Measurements from ENCODE around the gene UCN. TPM values are rescaled to one million over a fixed set of nuclear protein-coding genes. Genes with fewer than 3 reads are reported as not detected.
A peak's percentile ranks its signal among the peaks of the same experiment; 100 is the strongest.

The UCN gene
- total and polyA plus RNA-seq, 12 donors = 0.51 to 4.1 (median 1.5) TPM; not detected in 1

DNA sequence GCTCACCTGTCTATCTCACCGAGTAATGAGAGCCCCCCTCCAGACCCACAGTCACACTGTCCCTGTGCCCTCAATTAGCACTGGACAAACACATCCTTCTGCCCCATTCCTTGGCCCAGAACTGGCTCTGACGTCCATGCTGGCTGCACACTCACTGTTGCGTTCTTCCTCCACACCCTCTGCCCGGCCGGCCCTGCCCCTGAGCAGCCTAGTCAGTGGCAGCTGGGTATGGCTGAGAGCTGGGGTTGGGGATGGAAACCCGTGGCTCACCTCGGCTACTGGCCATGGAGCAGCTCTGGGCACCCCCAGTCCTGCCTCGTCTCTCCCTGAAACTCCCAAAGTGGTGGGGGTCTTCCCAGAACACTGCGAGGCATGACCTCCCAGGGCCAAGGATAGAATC is 6.5 kb upstream of the UCN start:
- TF ChIP-seq, protein P1, sequence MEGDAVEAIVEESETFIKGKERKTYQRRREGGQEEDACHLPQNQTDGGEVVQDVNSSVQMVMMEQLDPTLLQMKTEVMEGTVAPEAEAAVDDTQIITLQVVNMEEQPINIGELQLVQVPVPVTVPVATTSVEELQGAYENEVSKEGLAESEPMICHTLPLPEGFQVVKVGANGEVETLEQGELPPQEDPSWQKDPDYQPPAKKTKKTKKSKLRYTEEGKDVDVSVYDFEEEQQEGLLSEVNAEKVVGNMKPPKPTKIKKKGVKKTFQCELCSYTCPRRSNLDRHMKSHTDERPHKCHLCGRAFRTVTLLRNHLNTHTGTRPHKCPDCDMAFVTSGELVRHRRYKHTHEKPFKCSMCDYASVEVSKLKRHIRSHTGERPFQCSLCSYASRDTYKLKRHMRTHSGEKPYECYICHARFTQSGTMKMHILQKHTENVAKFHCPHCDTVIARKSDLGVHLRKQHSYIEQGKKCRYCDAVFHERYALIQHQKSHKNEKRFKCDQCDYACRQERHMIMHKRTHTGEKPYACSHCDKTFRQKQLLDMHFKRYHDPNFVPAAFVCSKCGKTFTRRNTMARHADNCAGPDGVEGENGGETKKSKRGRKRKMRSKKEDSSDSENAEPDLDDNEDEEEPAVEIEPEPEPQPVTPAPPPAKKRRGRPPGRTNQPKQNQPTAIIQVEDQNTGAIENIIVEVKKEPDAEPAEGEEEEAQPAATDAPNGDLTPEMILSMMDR (IDR thresholded peaks at IDR 0.05) = no peak
- DNase-seq (no peak), ATAC-seq (peak in 5 of 8 donors; percentile 12 to 40 (median 23))
- Histone ChIP-seq H3K27me3 (no peaks in the 10 kb centered on the region), H3K36me3 (peaks cover 0 to 58% (median 0%) of the 10 kb centered on the region in 9 donors), H3K4me1 (peaks cover 0 to 12% (median 0%) of the 10 kb centered on the region in 9 donors), H3K9me3 (no peaks in the 10 kb centered on the region), H3K27ac (peak overlapping the region in 1 of 10 donors; percentile 9), H3K4me3 (no peak overlapping the region)
- 84% methylated on average over 9 of the region's 9 CpGs for WGBS, 2 donors
- intact Hi-C loops (cut with DNase I) = loop anchor here in 1 of 10 donors (10.0 kb wide), 1 partner anchor 470 kb away; the partner anchor contains the start of gene DPYSL5

DNA sequence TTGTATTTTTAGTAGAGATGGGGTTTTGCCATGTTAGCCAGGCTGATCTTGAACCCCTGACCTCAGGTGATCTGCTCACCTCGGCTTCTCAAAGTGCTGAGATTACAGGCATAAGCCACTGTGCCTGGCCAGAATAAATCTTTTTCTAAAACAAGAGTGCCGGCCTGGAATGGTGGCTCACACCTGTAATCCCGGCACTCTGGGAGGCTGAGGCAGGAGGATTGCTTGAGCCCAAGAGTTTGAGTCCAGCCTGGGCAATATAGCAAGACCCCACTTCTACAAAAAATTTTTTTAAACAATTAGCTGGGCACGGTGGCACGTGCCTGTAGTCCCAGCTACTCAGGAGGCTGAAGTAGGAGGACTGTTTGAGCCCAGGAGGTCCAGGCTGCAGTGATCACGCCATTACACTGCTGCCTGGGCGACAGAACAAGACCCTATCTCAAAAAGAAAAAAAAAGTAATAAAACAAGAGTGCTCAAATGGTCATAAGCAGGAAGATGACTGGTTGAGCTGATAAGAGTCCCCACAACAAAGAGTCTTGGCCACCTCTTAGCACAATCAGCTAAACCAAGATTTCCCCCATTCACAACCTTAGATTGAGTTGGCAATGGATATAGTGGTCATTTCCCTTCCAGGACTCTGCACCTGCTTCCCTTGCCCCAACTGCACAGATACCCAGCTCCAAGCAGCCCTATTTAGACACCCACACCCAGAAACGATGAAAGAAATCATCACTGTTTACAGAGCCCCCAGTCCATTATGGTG is 5.8 kb upstream of the UCN start:
- intact Hi-C loops (cut with DNase I) = loop anchor here in 1 of 10 donors (10.0 kb wide), 1 partner anchor 469 kb away; the partner anchor contains the start of gene DPYSL5
- H3K4me3 ChIP-seq = no peak overlapping the region
- DNase-seq (no peak), ATAC-seq (no peak)
- H3K4me1 ChIP-seq = peaks cover 0 to 12% (median 0%) of the 10 kb centered on the region in 9 donors
- TF ChIP-seq, protein P1 (IDR thresholded peaks at IDR 0.05) = no peak
- WGBS, 2 donors = 91 to 94% methylated on average over 8 of the region's 8 CpGs
- H3K36me3 ChIP-seq = peaks cover 0 to 64% (median 0%) of the 10 kb centered on the region in 9 donors
- H3K27ac ChIP-seq = peak overlapping the region in 1 of 10 donors; percentile 9
- no peaks in the 10 kb centered on the region for H3K9me3 ChIP-seq
- H3K27me3 ChIP-seq = peaks cover 0 to under 1% (median 0%) of the 10 kb centered on the region in 7 donors

DNA sequence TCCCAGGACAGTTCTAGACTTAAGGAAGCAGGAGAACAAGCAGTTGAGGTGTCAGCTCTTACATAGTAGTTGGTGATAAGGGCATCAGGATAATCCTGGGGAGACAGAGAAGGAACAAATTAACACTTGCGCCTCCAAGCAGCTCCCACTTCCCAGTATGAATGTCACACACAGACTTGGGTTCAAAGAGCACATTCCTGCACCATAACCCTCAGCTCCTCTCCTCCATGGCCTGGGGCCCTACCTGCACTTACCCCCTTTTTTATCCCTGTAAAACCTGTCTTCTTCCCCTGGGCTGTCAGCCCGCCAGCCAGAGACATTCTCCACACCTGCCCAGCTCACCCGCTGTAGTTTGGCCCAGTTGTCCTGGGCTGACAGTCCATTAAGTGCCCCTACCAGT is 3.9 kb upstream of the UCN start:
- intact Hi-C loops (cut with DNase I) = loop anchor here in 1 of 10 donors (10.0 kb wide), 1 partner anchor 467 kb away; the partner anchor contains the start of gene DPYSL5
- peaks cover 0 to 76% (median 0%) of the 10 kb centered on the region in 9 donors for H3K36me3 ChIP-seq
- WGBS, 2 donors = 93 to 100% methylated on average over 3 of the region's 3 CpGs

DNA sequence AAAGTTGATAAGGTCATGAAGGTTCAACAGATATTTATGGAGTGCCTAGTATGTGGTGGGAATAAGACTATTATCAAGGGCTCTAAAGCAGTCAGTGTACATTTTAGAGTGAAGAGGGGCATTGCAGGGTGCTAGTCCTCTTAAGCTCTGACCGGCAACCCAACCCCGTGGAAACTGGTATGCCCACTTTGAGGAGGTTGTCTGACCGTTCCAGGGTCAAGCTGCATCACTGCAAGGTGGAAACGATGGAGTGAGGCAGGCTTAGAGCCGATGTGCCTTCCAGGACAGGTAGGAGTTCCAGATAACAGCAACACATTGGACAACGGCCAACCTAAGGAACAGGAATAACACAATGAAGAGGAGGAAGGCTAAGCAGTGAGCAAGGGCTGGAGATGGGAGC is 1.4 kb upstream of the UCN start:
- intact Hi-C loops (cut with DNase I) = loop anchor here in 5 of 10 donors (5.0 to 10.0 kb wide), 4 partner anchors 47 to 465 kb away; partner anchors contain the start of genes DPYSL5 (in 1 of the 5) and SLC30A3 (in 1 of the 5)
- no peak for DNase-seq
- no peaks in the 10 kb centered on the region for H3K9me3 ChIP-seq
- peaks cover 0 to 75% (median 6%) of the 10 kb centered on the region in 9 donors for H3K36me3 ChIP-seq
- H3K27me3 ChIP-seq = peaks cover 0 to 41% (median 38%) of the 10 kb centered on the region in 7 donors
- no peak for ATAC-seq
- 69 to 80% methylated on average over 6 of the region's 6 CpGs for WGBS, 2 donors
- H3K4me3 ChIP-seq = no peak overlapping the region
- peaks cover 6 to 28% (median 17%) of the 10 kb centered on the region in 9 donors for H3K4me1 ChIP-seq
- no peak overlapping the region for H3K27ac ChIP-seq
- TF ChIP-seq, protein P1 (IDR thresholded peaks at IDR 0.05) = no peak

More for the DNA sequence above, 3.9 kb upstream of the UCN start:
- H3K9me3 ChIP-seq = no peaks in the 10 kb centered on the region
- DNase-seq (no peak), ATAC-seq (no peak)
- H3K27me3 ChIP-seq = peaks cover 0 to 20% (median 15%) of the 10 kb centered on the region in 7 donors
- peaks cover under 1 to 22% (median 9%) of the 10 kb centered on the region in 9 donors for H3K4me1 ChIP-seq
- no peak overlapping the region for H3K27ac ChIP-seq
- no peak overlapping the region for H3K4me3 ChIP-seq
- TF ChIP-seq, protein P1 (IDR thresholded peaks at IDR 0.05) = no peak

Data from heart right ventricle (tissue), 16 donors.